NCI-H2196 treated with DMSO at 0.1 percent for 48 hours (cell line): ENCODE data around the gene ZSWIM3.
"Not testable (repeated sequence)": the region's sequence is repeated elsewhere in the genome, so short reads cannot be mapped to it uniquely, and the experiment has no call there.

Experiments
- DNase-seq: peaks from one replicate; lab custom pipeline; 2025; ENCODE audit not compliant: unreplicated experiment; lab: John Stamatoyannopoulos, UW

Gene ZSWIM3

DNA sequence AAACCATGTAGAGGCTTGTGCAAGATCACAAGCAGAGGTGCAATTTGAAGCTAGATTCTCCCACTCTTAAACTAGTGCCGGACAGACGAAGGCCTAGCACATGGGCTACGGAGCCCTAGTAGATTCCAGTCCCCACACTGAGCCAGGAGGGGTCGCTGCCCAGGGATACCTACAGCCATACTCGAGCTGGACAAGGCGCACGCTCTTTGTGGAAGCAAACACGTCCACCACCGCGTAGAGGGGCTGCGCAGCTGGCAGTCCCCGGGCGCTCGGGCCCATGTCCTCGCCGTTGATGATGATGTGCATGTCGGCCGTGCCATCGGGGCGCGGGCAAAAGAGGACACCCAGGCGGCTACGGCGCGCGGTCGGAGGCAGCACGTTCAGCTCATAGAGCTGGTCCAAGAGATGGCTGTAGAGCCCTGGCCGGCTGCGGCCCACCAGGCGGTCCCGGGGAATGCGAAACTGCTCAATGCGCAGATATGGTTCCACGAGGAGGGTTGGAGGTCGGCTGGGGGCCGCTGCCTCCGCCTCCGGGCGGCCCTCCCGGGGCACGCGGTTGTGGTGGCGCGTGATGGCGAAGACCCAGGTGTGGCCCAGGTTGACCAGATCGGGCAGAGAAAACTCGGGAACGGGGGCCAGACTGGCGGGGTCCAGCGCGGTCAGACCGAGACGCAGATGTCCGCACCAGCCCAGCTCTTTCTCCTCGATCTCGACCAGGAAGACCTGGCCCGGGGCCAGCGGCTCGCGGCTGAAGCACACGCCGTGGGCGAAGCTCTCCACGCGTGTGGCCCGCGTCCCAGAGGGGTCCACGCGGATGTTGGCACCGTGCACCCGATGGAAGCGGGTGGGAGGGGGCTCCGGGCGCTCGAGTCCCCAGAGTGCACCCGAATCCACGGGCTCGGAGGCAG, 32.9 kb downstream of the ZSWIM3 start:
- peak; percentile 34 for DNase-seq

DNA sequence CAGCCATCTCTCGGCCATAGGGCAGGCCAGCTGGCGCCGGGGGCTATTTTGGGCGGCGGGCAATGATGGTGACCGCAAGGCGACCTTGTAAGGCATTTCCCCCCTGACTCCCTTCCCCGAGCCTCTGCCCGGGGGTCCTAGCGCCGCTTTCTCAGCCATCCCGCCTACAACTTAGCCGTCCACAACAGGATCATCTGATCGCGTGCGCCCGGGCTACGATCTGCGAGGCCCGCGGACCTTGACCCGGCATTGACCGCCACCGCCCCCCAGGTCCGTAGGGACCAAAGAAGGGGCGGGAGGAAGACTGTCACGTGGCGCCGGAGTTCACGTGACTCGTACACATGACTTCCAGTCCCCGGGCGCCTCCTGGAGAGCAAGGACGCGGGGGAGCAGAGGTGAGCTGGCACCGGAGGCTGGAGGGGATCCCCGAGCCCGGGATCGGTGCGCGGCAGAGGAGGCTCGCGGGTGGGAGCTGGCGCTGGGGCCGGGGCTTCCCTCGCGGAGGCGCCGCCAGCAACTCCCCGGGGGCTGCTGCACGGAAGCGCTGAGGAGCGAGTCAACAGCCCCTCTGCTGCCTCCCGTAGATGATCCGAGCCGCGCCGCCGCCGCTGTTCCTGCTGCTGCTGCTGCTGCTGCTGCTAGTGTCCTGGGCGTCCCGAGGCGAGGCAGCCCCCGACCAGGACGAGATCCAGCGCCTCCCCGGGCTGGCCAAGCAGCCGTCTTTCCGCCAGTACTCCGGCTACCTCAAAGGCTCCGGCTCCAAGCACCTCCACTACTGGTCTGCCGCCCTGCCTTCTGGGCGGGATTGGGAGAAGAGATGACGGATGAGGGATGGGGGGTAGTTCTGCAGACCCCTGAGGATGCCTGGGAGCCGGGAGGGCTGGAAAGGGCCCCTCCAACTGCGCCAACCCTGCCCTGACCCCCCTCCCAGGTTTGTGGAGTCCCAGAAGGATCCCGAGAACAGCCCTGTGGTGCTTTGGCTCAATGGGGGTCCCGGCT, 33.9 kb downstream of the ZSWIM3 start, which contains the start of the genes CTSA and NEURL2:
Gene CTSA (plus strand): TSS at position 351 of the 999 bp plus-strand sequence. CDS start 234 bp downstream, at position 585.
Gene NEURL2 (minus strand): TSS at position 224 of the 999 bp plus-strand sequence. CDS start 217 bp downstream, at position 7.
- DNase-seq: peak; percentile 48

DNA sequence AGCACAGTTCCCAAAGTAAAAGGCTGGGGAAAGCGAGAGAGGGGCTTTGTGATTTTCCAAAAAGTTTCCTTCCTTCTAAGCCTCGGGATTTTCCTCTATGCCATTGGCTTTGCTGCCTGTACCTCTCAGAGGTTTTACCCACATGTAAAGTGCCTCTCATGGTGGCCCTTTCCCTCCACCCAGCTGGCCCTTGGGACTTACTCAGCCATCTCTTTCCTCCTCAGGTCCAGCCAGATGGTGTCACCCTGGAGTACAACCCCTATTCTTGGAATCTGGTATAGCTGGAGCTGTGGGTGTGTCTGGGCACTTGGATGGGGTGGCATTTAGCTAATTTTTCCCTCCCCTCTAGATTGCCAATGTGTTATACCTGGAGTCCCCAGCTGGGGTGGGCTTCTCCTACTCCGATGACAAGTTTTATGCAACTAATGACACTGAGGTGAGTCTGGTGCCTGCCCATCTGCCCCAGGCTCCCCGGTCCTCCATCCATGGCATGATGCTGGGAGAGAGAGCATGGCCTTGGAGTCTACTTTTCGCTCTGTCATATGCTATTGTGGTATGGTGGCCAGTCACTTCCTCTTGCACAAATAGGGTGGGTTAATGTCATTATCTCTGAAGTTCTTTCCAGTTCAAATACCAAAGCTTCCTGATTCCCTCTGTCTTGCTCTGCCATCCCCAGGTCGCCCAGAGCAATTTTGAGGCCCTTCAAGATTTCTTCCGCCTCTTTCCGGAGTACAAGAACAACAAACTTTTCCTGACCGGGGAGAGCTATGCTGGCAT, 34.8 kb downstream of the ZSWIM3 start:
- DNase-seq: no peak

DNA sequence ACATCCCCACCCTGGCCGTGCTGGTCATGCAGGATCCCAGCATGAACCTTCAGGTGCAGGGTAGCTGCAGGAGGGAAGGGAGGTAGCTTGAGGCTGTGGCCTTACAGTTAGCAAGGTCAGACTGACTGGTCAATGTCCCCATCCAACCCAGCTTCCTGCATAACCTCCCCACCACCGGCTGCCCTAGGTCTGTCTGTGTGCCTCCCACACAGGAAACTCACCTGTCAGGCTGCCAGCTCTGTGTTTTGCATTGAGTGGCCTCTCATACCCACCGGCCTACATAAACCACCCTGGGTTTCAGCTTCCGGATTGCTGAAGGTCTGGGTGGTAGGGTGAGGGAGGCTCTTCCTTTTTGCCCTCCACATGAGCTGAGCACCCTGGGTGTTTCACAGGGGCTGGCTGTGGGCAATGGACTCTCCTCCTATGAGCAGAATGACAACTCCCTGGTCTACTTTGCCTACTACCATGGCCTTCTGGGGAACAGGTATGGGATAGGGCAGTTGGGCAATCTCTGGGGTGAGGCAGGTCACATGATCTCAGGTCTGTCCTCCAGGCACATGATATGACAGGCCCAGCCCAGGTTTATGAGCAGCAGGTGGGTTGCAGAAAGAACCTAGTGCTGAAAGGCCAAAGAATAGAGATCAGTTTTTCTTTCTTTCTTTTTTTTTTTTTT, 35.5 kb downstream of the ZSWIM3 start:
- DNase-seq: no peak

DNA sequence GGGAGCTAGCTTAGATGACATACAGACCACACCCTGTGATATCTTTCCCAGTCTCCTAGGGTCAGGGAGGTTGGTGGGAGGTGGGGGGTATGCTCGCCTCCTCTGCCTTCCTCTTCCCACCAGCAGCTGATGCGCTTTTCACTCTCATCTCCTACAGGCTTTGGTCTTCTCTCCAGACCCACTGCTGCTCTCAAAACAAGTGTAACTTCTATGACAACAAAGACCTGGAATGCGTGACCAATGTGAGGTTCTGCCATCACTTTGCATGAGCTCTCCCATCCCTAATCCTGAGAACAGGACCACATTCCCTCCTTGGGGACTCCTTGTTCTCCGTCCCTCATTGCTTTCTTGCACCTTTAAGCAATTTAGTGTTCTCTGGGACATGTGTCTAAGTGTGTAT, 36.4 kb downstream of the ZSWIM3 start:
- DNase-seq: no peak

DNA sequence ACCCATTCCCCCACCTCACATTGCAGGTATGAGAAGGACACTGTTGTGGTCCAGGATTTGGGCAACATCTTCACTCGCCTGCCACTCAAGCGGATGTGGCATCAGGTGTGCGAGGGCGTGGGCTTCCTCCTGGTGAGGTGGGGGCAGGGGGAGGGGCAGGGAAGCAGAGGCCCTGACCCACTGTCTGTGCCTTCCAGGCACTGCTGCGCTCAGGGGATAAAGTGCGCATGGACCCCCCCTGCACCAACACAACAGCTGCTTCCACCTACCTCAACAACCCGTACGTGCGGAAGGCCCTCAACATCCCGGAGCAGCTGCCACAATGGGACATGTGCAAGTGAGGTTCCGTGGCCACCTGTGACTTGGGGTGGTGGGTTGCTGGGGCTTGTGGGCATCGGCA, 37.4 kb downstream of the ZSWIM3 start:
- no peak for DNase-seq

DNA sequence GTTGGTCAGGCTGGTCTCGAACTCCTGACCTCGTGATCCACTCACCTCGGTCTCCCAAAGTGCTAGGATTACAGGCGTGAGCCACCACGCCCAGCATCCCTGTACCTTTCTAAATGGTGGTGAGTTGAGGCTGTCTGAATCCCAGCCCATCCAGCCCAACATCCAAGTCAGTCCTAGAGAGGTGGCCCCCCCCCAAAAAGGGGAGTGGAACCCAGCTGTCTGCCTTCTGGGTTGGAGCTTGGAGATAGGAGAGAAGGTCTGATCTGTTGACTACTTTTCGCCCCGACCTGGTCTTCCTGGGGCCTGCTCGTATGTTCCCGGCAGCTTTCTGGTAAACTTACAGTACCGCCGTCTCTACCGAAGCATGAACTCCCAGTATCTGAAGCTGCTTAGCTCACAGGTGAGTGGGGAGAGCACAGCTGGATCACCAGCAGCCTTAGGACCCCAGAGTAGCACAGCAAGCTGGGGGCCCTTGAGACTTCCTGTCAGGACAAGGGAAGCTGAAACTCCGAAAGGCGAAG, 39.3 kb downstream of the ZSWIM3 start:
- no peak for DNase-seq

DNA sequence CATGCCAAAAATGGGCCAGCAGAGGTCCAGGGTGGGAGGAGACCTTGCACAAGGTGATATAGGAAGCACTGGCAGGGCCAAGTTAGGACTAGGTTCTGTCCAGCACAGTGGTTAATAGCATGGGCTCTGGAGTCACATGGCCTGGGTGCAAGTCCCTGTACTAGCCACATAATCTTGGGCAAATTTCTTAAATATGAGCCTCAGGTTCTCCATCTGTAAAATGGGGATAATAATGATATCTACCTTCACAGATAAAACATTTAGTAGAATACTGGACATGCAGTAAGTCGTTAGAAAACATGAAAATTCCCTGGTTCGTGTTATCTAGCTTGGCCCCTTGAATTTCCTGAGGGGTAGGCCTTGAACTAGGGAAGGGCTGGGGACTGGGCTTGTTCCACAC, 39.9 kb downstream of the ZSWIM3 start:
- DNase-seq: no peak

DNA sequence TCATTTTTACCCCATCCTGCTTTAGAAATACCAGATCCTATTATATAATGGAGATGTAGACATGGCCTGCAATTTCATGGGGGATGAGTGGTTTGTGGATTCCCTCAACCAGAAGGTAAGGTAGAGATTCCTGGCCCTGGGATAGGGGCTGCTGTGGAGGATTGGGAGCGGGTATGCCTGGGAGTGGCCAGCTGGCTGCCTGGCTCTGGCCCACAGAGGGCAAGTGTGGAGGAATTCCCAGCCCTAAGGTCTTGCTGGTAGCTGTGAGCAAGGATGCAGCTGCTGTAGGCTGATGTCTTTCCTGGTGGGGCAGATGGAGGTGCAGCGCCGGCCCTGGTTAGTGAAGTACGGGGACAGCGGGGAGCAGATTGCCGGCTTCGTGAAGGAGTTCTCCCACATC, 40.3 kb downstream of the ZSWIM3 start:
- no peak for DNase-seq

DNA sequence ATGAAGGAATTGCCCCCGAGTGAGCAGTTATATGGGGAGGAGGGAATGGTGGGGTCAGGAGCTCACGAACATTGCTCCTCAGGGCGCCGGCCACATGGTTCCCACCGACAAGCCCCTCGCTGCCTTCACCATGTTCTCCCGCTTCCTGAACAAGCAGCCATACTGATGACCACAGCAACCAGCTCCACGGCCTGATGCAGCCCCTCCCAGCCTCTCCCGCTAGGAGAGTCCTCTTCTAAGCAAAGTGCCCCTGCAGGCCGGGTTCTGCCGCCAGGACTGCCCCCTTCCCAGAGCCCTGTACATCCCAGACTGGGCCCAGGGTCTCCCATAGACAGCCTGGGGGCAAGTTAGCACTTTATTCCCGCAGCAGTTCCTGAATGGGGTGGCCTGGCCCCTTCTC, 40.9 kb downstream of the ZSWIM3 start:
- no peak for DNase-seq

DNA sequence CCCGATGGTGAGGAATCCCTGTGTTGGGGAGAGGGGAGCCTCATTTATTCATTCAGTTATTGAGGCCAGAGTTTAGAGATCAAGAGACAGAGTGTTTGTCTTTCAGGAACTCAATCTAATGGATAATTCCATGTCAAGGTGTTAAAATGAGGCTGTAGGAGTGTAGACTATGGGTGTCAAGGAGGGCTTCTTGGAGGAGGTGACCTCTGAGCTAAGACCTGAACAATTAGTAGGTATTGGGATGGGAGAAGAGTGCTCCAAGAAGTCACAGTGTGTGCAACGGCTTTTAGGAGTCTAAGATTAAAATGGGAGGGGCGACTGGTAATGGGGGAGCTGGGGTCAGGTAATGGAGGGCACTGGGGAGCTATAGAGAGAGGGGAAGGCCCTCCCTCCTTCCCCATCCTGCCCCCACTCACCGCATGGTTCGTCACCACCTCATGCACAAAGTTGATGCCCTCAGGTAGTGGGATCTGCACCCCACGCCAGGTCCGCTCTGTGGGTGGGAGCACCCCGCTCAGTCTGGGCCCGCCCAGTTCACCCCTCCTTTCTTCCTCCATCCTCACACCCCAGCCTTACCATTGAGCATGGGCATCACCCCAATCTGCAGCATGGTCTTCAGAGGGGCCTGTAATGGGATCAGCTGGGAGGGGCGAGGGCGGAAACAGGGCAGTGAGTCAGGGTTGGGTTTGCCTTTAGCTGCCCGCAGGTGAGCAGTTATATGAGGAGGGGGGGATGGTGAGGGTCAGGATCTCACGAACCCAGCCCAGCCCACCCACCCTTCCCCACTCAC, 41.8 kb downstream of the ZSWIM3 start:
- DNase-seq: no peak

DNA sequence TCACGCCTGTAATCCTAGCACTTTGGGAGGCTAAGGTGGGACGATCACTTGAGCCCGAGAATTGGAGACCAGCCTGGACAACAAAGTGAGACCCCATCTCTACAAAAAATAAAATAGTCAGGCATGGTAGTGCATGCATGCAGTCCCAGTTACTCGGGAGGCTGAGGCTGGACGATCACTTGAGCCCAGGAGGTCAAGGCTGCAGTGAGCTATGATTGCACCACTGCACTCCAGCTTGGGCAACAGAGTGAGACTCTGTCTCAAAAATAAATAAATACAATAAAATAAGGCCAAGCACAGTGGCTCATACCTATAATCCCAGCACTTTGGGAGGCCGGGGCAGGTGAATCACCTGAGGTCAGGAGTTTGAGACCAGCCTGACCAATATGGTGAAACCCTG, 43.9 kb downstream of the ZSWIM3 start:
- not testable (repeated sequence) for DNase-seq

DNA sequence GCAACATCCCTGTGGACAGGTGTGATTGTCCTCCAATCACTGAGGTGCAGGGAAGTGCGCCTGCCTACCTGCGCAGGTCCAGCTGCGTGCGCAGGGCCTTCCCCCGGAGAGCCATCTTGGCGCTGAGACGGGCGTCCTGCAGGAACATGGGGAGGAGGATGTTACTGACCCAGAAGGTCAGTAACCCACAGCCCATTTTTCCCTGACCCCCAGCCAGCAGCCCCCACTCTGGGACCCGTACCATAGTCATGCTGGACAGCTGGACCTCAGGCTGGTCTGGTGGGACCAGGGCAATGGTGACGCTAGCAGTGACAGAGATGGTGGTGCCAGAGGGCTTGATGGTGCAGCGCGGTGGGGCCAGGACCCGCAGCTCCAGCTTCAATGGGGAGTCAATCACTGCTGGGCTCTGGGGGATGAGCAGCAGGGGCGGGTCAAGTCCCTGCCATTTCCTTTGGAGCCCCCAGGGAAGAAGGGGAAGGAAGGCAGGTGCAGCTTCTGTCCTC, 44.8 kb downstream of the ZSWIM3 start:
- no peak for DNase-seq

DNA sequence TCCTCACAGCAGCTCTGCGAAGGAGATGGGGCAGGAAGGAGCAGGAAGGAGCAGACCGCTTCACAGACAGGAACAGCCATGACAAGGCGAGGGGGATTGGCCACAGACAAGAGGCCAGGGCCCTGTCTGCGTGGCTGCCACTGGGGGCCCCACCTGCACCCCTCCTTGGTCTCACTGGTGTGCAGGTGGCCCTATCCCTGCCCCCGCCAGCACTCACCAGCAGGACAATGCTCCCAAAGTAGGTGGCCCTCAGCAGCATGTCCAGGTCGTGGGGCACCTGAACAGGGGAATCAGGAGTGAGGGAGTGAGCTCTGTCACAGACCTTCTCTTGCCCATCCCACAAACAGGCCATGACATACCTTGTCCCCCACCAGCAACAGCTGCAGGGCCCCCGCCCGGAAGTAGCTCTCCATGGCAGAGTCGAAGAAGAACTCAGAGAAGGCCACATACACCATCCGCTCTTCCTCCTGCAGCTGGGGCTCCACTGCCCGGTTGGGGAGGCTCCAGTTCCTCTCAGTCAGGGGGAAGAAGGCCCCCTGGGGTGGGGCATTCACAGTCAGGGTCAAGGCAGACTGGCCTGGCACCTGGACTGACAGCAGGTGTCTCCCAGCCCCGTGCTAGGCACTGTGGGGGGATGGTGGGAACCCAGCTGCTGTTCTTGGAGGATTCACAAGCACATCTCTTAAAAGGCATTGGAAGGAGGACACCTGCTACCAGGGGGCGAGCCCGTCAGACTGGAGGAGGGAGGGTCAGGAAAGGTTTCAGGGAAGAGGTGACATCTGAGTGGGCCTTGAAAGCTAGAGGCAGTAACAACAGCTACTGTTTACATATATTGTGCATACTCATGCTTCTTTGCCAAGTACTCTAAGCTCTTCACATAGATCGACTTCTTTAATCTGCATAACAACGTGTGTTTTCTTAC, 47.4 kb downstream of the ZSWIM3 start:
- DNase-seq: no peak

DNA sequence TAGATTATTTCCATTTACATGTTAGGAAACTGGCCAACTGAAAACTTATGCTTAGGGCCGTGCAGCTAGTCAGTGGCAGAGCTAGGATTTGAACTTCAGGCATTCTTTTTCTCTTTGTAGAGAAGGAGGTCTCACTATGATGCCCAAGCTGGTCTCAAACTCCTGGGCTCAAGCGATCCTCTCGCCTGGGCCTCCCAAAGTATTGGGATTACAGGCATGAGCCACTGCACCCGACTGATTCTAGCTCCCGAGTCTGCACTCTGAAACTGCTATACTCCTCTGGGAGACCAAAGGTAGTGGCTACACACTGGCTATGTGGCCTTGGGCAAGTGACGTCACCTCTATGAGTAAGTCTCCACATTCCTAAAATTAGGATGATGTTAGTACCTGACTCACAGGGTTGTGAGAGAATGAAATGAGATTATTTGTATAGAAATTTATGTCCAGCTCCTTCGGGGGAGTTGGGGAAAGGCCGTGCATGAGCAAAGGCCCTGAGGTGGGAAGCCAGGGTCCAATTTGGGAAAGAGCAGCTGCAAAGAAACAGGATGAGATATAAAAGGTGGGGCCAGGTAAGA, 48.2 kb downstream of the ZSWIM3 start:
- no peak for DNase-seq

DNA sequence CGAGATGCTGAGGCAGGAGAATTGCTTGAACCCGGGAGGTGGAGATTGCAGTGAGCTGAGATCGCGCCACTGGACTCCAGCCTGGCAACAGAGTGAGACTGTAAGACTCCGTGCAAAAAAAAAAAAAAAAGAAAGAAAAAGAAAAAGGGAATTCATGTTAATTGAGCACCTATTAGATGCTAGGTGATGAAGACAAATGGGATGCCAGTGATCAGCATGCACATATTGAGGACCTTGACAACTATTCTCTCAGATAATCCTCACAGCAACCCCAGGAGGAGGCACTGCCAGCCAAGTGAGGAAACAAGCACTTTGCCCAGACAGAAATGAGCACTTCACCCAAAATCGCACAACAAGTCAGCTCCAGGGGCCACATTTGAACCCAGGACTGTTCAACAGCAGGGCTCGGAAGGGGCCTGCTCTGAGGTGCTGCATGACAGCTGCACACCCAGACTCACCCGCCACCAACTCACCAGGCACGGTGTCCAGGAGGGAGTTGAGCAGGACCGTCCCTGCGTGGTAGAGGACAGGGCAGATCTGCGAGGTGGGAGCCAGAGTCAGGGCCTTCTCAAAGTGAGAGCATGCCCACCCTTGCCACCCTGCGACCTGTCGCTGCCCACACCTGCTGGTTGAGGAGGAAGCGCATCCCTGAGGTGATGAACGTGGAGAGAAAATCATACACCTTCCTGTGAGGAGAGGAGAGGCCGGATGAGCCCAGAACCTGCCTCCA, 50.0 kb downstream of the ZSWIM3 start:
- DNase-seq: no peak

DNA sequence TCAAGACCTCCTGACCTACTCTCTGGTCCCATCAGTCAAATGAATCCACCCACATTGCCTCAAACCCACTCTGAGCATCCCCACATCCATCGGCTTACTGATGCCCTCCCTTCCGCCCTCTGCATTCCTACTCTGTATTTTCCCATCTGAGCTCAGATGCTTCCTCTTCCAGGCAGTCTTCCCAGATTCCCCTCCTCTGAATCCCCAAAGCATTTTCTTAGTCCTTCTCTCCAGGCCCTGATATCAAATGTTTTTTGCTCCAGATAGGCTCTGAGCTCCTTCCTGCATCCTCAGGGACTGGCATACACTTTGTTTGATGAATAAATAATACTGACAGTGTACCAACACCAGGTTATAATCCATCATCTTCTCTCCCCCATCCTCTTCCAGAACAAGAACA, 50.7 kb downstream of the ZSWIM3 start:
- no peak for DNase-seq
